Heart left ventricle (tissue), 13 donors: ENCODE results near the gene RIN3.

Source experiments
- CTCF ChIP-seq, 12 donors: fragments of 200-600 bp; sonication (generic) in 4 of 12; IDR thresholded peaks; one replicate each; pipeline versions ENCODE4 v1.5.0 to v1.8.0; 2018 to 2022; ENCODE audit warnings: antibody characterized with exemption in 12 of 12, mild to moderate bottlenecking in 5 of 12
- POLR2A ChIP-seq, 2 donors: fragments of 450-650 bp; IDR thresholded peaks; one replicate each; pipeline ENCODE4 v1.6.1; 2017; ENCODE audit warnings: antibody characterized with exemption in 2 of 2, mild to moderate bottlenecking in 2 of 2, moderate library complexity in 2 of 2
- donor health status: ischemic (EF 13 %, LVEDD 7.1; RV severe dilation, severe dysfunction).
- donor health status: DM: no; HTN: yes; CAD: no.
- donor health status: DM: no; HTN: no; CAD: no.
- donor health status: ischemic (EF 25% LVEDD 6.9; RV normal size, moderate dysfunction).
- donor health status: ischemic (EF 25% LVEDD 5.7; RV mildly dilated, moderate dysfunction).
- donor health status: ischemic (EF 35%, LVEDD 5.7; RV mildly dilated, moderate dysfunction).
- donor health status: nonischemic (EF 11% LVEDD 7.7; RV severe dilation, severe dysfunction).
- donor health status: DM: yes; HTN: yes; CAD: no.
- donor health status: PGD.
- donor health status: ischemic (EF 29% LVEDD 5.4; RV normal size, mild dysfunction).
- donor health status: nonischemic (EF 23%, LVEDD 6.1; RV moderate dilation, normal function).

GRCh38 chr14:92694807-92695206, 181.2 kb downstream of the RIN3 start:
- TF ChIP-seq CTCF (IDR thresholded peaks at IDR 0.05): no peak
- no peak for TF ChIP-seq POLR2A (IDR thresholded peaks at IDR 0.05)
